Osteocyte (in vitro differentiated cells): Measurements from ENCODE around the gene ZNF638. TPM values are rescaled to one million over a fixed set of nuclear protein-coding genes. Genes with fewer than 3 reads are reported as not detected.
"Not testable (repeated sequence)": the region's sequence is repeated elsewhere in the genome, so short reads cannot be mapped to it uniquely, and the experiment has no call there.

Source experiments
- DNase-seq: peaks from one replicate; pipeline ENCODE4 v3.0.0; 2021; ENCODE audit warnings: mixed read lengths; ENCODE audit not compliant: unreplicated experiment; ENCODE audit errors: extremely low spot score
- H3K27ac Mint-ChIP-seq: one replicate; pipeline ENCODE4 v1.8.0; 2021; ENCODE audit warnings: mild to moderate bottlenecking, mixed read lengths; ENCODE audit not compliant: unreplicated experiment
- H3K27me3 Mint-ChIP-seq: one replicate; pipeline ENCODE4 v1.8.0; 2021; ENCODE audit warnings: mixed read lengths; ENCODE audit not compliant: unreplicated experiment
- H3K36me3 Mint-ChIP-seq: one replicate; pipeline ENCODE4 v1.8.0; 2021; ENCODE audit warnings: mixed read lengths; ENCODE audit not compliant: unreplicated experiment
- H3K4me1 Mint-ChIP-seq: one replicate; pipeline ENCODE4 v1.8.0; 2021; ENCODE audit warnings: mixed read lengths; ENCODE audit not compliant: unreplicated experiment
- H3K4me3 Mint-ChIP-seq: one replicate; pipeline ENCODE4 v1.8.0; 2021; ENCODE audit warnings: mild to moderate bottlenecking, moderate library complexity, mixed read lengths; ENCODE audit not compliant: unreplicated experiment
- H3K9me3 Mint-ChIP-seq: one replicate; pipeline ENCODE4 v1.8.0; 2021; ENCODE audit warnings: mixed read lengths; ENCODE audit not compliant: unreplicated experiment
- CTCF ChIP-seq: fragments of 200-600 bp; sonication (generic); IDR thresholded peaks from 2 replicates; pipeline ENCODE4 v1.5.0; 2021; ENCODE audit warnings: antibody characterized with exemption, mild to moderate bottlenecking, moderate library complexity
- total RNA-seq: library from RNA; stranded (reverse); gene quantifications from 2 replicates; pipeline ENCODE4 v1.2.1, GENCODE V29; 2021

Gene ZNF638
- total RNA-seq, 1 donor from 2014 or later, result 123 TPM

- no peak overlapping the region for H3K4me3 Mint-ChIP-seq
- H3K36me3 Mint-ChIP-seq, result peaks cover 80% of the 10 kb centered on the region
- H3K4me1 Mint-ChIP-seq, result no peaks in the 10 kb centered on the region
- no peaks in the 10 kb centered on the region for H3K9me3 Mint-ChIP-seq
- no peaks in the 10 kb centered on the region for H3K27me3 Mint-ChIP-seq
- DNase-seq, result no peak
- TF ChIP-seq CTCF, result no peak
- H3K27ac Mint-ChIP-seq, result no peak overlapping the region
These were observed 97.1 kb downstream of the ZNF638 start for GRCh38 chr2:71428472-71429383.

- not testable (repeated sequence) for H3K4me1 Mint-ChIP-seq, H3K9me3 Mint-ChIP-seq, H3K27me3 Mint-ChIP-seq, DNase-seq, H3K27ac Mint-ChIP-seq, H3K4me3 Mint-ChIP-seq
- peaks cover 29% of the 10 kb centered on the region for H3K36me3 Mint-ChIP-seq
These were observed 113.6 kb downstream of the ZNF638 start for GRCh38 chr2:71445142-71445541.

- Mint-ChIP-seq H3K36me3 (peaks cover 21% of the 10 kb centered on the region), H3K4me3 (no peak overlapping the region), H3K27me3 (no peaks in the 10 kb centered on the region), H3K9me3 (no peaks in the 10 kb centered on the region), H3K4me1 (peaks cover 5% of the 10 kb centered on the region), H3K27ac (no peak overlapping the region)
- TF ChIP-seq CTCF, result no peak
- DNase-seq, result no peak
These were observed 114.9 kb downstream of the ZNF638 start for GRCh38 chr2:71446505-71446904.

- Mint-ChIP-seq H3K27me3 (no peaks in the 10 kb centered on the region), H3K4me3 (no peak overlapping the region), H3K36me3 (peaks cover 7% of the 10 kb centered on the region), H3K9me3 (no peaks in the 10 kb centered on the region), H3K4me1 (peaks cover 25% of the 10 kb centered on the region), H3K27ac (no peak overlapping the region)
- DNase-seq, result no peak
- TF ChIP-seq CTCF, result no peak
These were observed 117.8 kb downstream of the ZNF638 start for GRCh38 chr2:71449343-71449742.

- Mint-ChIP-seq H3K9me3 (no peaks in the 10 kb centered on the region), H3K27me3 (no peaks in the 10 kb centered on the region), H3K36me3 (no peaks in the 10 kb centered on the region), H3K4me1 (peaks cover 48% of the 10 kb centered on the region), H3K4me3 (no peak overlapping the region), H3K27ac (peak overlapping the region; percentile 53)
- DNase-seq, result no peak
- TF ChIP-seq CTCF, result no peak
These were observed 120.1 kb downstream of the ZNF638 start for GRCh38 chr2:71451705-71452104.
